WI38 (cell line): Measurements from ENCODE around the gene GSG1L.

Experiments used
- H3K4me3 ChIP-seq: 2 replicates; pipeline ENCODE4 v1.5.1; 2011; ENCODE audit warnings: low read depth, mild to moderate bottlenecking, control low read depth, low read length
- TF ChIP-seq, protein P1 (sequence below): IDR thresholded peaks from 2 replicates; pipeline ENCODE4 v1.5.1; 2012; ENCODE audit warnings: low read depth, mild to moderate bottlenecking, control low read depth, low read length

GSG1L gene

DNA sequence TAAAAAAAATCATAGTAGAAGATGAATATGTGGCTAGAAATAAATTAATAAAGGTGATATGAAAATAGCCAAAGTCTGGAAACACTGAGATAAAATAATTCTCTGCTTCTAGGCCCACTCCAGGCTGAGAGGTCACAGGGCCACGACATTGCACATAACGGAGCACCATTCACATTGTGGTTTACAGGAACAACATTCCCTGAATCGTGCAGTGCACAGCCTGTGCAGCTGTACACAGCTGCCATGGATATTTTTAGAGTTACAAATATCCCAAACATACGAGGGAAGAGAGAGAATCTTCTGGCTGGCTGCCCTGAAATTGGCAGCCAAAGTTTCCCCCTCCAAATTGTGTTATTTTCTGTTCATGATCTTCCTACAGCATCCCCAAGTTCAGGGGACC, 68.8 kb downstream of the GSG1L start:
- TF ChIP-seq, protein P1, sequence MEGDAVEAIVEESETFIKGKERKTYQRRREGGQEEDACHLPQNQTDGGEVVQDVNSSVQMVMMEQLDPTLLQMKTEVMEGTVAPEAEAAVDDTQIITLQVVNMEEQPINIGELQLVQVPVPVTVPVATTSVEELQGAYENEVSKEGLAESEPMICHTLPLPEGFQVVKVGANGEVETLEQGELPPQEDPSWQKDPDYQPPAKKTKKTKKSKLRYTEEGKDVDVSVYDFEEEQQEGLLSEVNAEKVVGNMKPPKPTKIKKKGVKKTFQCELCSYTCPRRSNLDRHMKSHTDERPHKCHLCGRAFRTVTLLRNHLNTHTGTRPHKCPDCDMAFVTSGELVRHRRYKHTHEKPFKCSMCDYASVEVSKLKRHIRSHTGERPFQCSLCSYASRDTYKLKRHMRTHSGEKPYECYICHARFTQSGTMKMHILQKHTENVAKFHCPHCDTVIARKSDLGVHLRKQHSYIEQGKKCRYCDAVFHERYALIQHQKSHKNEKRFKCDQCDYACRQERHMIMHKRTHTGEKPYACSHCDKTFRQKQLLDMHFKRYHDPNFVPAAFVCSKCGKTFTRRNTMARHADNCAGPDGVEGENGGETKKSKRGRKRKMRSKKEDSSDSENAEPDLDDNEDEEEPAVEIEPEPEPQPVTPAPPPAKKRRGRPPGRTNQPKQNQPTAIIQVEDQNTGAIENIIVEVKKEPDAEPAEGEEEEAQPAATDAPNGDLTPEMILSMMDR, result no peak
- H3K4me3 ChIP-seq, result no peak overlapping the region

DNA sequence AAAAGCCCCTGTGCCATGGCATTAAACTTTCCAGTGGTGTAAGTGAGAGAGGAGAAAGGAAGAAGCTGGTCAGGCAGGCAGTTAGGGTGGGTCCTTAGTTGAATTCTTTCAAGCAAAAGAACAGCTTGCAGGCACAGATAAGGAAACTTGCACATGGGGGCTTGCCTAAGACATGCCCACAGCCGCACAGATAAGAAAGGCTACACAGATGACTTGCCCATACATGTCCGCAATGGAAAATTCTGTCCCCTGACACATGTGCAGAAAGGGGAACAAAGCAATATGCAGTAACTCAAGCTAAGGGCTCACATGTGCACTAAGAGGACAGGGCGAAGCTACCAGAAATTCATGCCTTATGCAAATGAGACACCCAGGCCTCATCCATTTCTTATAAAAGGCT, 69.9 kb downstream of the GSG1L start:
- TF ChIP-seq, protein P1, result no peak
- H3K4me3 ChIP-seq, result no peak overlapping the region

DNA sequence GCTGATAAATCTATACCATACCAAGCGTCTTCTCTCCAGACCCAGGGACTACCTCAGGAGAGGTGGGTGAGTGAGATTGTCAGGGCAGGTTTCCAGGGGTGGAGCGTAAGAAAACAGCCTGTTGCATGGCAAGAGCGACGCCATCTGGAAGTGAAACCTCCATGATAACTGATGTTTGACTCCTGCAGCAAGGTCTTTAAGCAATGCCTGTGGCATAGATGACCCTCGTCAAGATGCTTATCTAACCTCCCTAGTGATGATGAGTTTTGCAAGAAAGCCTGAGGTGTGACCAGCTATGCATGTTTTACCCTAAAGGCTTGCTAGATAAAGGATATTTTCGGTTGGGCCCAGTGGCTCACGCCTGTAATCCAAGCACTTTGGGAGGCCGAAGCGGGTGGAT, 71.6 kb downstream of the GSG1L start:
- TF ChIP-seq, protein P1, result no peak
- H3K4me3 ChIP-seq, result no peak overlapping the region

DNA sequence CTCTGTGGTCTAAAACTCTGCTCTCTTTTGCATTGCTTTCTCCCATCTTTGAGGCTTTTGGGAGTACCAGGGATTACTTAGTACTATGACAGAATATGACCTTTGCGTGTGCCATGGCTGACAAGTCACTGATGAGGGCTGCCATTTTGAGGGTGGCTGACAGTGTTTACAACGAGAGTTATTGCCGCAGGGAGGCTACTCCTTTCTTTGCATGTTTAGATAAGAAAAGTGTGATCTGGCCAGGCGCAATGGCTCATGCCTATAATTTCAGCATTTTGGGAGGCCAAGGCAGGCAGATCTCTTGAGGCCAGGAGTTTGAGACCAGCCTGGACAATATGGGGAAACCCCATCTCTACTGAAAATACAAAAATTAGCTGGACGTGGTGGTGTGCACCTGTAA, 77.5 kb downstream of the GSG1L start:
- TF ChIP-seq, protein P1, result no peak

DNA sequence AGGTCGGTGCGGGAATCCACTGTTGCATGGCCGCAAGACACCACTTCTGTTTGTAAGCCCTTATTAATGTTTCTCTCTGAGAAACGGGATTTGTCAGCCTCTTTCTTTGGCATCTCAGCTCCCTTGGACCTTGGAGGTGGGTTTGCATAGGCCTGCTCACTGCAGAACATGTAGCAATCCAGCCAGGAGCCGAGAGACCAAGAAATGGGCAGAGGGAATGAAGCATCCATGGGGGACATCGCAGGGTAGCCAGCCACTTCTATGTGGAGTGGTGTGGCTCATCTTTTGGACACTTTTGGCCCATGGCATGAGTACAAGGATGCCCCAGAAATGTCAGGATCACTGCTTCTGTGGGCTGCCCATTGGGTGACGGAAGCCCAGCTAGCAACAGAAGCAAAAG, 79.4 kb downstream of the GSG1L start:
- TF ChIP-seq, protein P1, result no peak
- H3K4me3 ChIP-seq, result no peak overlapping the region

More for the DNA sequence above, 77.5 kb downstream of the GSG1L start:
- no peak overlapping the region for H3K4me3 ChIP-seq

DNA sequence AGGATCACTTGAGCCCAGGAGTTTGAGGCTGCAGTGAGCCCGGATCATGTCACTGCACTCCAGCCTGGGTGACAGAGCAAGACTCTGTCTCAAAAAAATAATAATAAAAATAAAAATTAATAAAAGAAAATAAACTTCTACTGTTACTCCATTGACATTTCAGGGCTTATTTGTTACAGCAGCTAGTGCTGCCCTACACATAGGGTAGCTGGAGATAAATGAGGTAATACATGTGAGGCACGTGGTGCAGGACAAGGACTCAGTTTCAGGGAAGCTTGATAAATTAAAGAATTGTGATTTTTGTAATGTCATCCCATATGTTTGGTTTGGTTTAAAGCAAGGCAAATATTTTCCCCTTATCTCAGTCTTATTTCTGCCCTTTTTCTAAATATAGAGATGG, 80.3 kb downstream of the GSG1L start:
- TF ChIP-seq, protein P1, result no peak
- no peak overlapping the region for H3K4me3 ChIP-seq

DNA sequence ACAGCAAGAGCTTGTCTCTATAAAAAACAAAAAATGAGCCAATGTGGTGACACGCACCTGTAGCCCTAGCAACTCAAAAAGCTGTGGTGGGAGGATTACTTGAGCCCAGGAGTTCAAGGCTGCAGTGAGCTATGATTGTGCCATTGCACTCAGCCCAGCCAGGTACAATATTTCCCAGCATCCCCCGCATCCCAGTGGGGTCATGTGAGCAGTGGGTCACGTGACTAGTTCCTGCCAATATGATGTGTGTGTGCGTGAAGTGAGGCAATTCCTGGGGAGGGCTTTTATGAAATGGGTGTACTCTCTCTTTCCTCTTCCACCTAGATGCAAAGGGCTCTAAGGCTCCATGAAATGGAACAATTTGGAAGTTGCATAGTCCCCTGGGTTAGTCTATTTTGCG, 81.3 kb downstream of the GSG1L start:
- H3K4me3 ChIP-seq, result no peak overlapping the region
- TF ChIP-seq, protein P1, result no peak
